NK-92 (cell line): ENCODE results near the gene ZDHHC5.

ENCODE experiments used
- DNase-seq: peaks from one replicate; lab custom pipeline; 2025; ENCODE audit not compliant: unreplicated experiment; lab: John Stamatoyannopoulos, UW

The ZDHHC5 gene

DNA sequence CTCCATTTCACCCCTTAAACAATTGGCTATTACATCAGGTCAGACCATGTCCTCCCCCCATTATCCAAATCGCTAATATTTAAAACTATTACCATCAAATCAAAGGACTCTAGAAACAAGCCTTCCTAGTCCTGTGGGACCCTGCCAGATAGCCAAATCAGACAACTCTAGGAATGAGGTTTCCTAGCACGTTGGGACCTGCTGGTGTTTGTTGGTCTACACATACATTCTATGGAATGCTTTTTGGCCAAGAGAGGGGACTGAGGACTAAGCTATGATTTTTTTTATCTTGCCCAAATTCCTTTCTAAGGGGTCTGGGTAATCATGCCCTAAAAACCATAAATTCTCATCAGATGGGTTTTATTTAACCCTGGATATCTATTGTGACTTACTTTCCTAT lies 59.3 kb downstream of the ZDHHC5 start:
- no peak for DNase-seq

DNA sequence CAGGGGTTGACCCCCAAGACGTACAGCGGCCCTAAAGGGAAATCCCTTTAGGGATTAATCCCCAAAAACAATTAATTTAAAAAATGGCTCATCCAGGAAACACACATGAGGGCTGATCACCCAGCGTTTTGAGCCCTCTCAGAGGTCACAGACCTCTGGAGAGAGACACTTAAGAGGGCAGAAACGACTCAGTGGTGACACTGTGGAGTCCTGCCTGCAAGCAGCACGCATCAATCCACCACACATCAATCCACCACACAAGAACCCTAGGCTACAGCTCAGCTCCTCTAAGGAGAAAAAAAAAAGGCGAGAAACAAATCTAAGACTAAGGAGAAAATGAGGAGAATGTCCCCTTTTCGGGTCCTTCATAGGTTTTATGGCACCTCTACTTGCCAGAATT lies 60.9 kb downstream of the ZDHHC5 start:
- DNase-seq, result no peak

DNA sequence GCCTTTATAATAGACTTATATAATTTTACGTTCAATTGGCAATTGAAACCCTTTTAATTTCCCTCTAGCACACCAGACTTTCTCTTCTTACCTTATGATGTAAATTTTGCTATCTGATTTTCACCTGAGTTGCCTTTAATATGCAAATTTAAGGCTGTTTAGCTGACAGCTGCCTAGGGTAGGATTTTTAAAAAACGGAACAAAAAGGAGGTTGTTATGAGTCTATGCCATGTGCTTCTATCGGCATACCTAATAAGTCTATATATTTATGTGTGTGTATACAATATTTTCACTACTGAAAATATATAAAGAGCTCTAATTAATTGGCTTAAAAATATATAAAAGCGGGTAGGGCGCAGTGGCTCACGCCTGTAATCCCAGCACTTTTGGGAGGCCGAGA lies 61.6 kb downstream of the ZDHHC5 start:
- DNase-seq, result no peak

DNA sequence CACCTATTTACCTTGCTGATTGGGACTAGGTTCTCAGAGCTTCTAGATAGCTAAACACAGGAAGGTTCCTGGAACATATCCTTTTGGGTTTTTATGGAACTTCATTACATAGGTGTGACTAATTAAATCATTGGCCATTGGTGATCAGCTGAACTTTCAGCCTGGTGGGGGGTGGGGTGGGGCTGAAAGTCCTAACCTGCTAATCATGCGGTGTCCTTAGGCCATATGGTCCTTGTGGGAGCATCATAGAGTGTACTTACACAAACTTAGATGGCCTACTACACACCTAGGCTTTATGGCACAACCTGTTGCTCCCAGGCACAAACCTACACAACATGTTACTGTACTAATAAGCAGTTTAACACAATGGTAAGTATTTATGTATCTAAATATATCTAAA lies 64.7 kb downstream of the ZDHHC5 start:
- no peak for DNase-seq

DNA sequence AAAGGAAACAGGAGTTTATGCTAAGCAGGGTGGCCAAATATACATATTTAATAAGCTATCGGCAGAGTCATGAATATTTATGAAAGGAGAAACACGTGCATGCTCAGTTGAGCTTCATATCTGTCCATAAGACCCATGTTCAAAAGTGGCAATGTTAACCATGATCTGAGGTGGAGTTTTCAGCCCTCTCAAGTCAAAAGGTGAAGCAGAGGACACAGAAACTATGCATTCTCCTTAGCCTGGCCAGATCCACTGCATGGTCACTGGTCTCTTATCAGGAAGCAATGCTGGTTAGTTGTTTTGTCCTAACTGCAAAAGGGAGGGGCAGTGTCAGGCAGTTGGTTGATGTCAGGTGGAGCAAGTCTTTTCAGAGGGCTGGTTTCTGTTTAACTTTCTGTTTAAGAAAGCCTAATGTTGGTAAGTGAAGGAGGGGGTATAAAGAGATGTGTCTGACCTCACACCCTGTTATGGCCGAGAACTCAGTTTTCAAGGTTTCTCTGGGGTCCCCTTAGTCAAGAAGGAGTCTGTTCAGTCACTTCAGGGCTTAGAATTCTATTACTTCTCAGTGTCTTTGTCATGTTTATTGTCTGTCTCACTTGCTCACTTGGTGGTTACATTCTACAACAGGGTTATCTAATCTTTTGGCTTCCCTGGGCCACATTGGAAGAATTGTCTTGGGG lies 67.8 kb downstream of the ZDHHC5 start:
- DNase-seq, result no peak

DNA sequence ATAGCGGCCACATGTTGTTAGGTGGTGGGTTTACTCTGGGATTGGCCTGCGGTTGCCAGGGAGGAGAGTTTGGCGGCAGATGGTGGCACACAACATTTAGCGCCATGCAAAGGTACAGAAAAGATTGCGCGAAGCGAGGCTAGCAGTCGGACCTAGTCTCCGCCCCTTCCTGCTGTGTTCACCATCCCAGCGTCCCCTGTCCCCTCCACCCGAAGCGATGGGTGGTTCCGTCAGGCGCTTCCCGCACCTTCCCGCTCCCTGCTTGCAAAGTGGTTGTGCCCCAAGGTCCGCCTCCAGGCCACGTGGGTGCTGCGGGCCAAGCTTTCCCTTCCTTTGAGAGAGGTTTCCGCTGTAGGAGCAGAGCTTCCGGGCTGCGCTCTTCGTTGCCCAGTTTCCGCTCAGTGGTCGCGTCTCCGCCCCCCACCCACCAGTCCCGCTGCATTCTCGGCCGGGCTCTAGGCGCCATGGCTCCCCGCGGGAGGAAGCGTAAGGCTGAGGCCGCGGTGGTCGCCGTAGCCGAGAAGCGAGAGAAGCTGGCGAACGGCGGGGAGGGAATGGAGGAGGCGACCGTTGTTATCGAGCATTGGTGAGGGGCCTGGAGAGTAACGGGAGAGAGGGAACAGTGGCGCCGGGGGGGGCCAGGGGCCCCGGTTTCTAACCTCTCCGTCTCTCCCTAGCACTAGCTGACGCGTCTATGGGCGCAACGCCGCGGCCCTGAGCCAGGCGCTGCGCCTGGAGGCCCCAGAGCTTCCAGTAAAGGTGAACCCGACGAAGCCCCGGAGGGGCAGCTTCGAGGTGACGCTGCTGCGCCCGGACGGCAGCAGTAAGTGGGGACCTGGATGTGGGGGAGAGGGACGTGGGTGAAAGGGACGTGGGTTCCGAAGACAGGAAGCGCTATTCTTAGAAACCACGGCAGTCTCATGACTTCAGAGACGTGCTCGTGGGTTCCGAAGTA lies 73.5 kb downstream of the ZDHHC5 start, which contains the start of gene SELENOH:
Gene SELENOH, plus strand, starts transcription at position 360 of the 955 bp plus-strand sequence. Its CDS starts 105 bp downstream, at position 465.
- peak; percentile 65 for DNase-seq

DNA sequence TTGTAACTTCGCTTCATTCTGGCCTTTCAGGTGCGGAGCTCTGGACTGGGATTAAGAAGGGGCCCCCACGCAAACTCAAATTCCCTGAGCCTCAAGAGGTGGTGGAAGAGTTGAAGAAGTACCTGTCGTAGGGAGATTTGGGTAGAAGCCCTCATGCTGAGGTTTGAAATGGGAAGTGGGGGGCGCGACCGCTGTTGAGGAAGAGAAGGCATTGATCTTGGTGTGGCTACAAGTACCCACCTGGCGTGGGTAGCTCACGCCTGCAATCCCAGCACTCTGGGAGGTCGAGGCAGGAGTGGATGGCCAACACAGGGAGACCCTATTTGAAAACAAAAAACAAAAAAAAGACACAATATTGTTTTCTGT lies 74.2 kb downstream of the ZDHHC5 start:
- no peak for DNase-seq

DNA sequence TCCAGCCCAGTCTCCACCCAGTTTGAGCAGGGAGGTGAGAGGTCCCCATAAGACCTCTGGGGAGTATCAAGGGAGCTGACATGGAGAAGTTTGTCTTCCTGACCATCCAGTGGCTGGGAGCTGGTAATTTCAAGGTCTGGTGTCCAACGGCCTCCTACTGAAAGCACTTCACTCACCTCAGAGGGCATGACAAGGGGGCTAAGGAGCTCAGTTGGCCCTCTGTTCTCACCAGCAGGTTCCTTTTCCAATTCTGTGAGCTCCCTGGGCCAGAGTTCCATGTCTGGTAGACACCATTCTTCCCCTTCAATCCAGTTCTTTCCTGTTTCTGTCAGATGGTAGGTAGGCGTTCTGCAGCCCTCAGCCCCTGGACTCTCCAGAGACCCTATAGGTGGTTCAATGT lies 76.4 kb downstream of the ZDHHC5 start:
- no peak for DNase-seq

DNA sequence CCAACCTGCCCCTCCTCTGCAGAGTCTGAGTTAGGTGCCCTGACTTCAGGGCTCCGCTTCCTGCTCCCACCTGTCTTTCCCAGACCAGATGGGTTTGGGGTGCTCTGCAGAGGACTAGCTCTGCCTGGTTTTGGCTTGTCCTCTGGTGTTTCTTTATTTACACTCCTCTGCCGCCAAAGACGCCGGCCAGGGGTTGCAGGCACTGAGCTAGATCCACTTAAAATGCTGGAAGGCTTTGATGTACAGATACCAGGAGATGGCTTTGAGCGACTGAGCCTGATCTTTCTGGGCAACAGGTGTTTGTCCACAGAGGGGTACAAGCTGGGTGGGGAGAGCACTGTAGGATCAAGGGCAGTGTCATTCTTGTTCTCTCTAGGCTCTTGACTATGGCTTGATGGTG lies 77.3 kb downstream of the ZDHHC5 start:
- no peak for DNase-seq

DNA sequence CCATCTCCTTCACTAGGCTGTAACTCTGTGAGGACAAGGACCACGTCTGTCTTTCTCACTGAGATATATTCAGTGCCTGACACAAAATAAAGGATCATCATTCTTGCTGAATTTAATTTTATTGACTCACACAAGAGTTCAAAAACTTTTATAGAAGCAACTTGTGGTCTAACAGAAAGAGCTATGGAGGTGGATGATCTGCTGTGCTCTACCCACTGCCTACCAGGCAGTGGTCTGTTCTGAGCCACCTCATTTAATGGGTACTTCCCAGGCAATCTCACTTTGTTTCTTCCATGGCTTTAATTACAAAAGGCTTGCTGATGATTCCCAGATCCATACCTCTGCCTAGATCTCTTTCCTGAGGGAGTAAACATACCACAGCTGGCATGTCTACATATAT lies 79.0 kb downstream of the ZDHHC5 start:
- no peak for DNase-seq
